CD1c-positive myeloid dendritic cell (primary cell): ENCODE results near the gene ZBTB42.

Experiments
- DNase-seq: peaks from one replicate; pipeline ENCODE4 v3.0.0-alpha.2; 2016; ENCODE audit errors: extremely low spot score

Gene ZBTB42

DNA sequence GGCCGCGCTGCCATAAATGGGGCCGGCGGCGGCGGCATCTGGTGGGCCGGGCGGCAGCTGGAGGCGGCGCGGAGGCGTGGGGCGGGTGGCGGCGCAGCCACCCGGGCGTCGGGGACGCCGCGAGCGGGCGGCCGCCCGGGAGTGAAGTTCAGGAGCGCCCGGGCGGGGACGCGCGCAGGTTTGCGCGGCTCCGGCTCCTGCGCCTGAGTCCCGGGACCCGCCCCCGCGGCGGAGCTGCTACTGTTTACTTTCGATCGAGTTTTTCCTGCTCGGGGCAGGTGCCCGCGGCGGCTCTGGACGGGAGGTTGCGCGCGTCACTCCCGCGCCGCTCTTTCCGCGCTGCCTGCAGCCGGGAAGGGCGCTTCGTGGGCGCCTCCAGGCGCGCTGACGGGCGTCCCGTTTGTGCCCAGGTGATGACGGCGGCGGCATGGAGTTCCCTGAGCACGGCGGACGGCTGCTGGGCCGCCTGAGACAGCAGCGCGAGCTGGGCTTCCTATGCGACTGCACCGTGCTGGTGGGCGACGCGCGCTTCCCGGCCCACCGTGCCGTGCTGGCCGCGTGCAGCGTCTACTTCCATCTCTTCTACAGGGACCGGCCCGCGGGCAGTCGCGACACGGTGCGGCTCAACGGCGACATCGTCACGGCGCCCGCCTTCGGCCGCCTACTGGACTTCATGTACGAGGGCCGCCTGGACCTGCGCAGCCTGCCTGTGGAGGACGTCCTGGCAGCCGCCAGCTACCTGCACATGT is at the start of gene ZBTB42:
ZBTB42 (plus strand) TSS at position 331 of the 749 bp plus-strand sequence; CDS start at position 428, 97 bp downstream.
- DNase-seq: peak; percentile 68

GRCh38 chr14:104751539-104752422 is 49.1 kb upstream of the ZBTB42 start:
- DNase-seq: no peak

DNA sequence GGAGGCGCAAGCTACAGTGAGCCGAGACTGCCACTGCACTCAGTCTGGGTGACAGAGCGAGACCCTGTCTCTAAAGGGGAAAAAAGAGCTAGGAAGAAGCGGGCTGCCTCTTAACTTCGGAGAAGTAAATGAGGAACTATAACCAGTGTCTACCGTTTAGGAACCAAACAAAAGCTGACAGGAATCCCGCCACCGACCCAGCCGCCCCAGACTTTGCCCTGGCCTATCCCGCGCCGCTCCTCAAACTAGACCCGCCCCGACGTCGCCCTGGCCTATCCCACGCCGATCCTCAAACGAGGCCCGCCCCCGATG is 48.5 kb upstream of the ZBTB42 start:
- DNase-seq: no peak

DNA sequence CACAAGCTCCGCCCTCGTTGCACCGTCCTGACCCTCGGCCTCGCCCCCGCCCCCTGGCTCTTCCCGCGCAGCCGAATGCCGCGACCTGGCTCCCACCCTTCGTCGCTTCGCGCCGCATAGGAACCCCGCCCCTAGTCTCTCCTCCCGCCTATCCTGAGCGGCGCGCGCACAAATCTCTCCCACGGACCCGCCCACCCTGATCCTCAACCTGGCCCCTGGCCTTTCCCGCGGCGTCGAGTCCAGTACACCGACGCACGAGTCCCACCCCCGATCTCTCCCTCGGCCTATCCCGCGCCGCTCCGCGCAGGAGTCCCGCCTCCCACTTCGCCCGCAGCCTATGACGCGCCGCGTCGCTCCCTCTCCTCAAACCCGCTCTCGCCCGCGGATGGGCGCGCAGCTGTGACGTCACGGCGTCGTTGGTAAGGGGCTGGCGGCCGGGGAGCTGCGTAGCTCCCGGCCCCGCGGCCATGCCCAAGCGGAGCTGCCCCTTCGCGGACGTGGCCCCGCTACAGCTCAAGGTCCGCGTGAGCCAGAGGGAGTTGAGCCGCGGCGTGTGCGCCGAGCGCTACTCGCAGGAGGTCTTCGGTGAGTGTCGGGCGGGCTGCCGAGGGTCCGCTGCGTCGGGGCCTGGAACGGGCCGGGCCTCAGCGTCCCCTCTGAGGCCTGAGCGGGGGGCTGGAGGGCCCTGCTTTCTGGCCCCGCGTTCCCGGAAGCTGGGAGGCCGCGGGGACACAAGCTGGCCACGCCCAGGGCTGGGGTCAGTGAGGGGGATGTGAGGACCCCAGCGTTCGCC is 48.0 kb upstream of the ZBTB42 start, which contains the start of gene SIVA1:
SIVA1 (plus strand) TSS at position 413 of the 793 bp plus-strand sequence; CDS start at position 468, 55 bp downstream.
- DNase-seq: peak; percentile 100

DNA sequence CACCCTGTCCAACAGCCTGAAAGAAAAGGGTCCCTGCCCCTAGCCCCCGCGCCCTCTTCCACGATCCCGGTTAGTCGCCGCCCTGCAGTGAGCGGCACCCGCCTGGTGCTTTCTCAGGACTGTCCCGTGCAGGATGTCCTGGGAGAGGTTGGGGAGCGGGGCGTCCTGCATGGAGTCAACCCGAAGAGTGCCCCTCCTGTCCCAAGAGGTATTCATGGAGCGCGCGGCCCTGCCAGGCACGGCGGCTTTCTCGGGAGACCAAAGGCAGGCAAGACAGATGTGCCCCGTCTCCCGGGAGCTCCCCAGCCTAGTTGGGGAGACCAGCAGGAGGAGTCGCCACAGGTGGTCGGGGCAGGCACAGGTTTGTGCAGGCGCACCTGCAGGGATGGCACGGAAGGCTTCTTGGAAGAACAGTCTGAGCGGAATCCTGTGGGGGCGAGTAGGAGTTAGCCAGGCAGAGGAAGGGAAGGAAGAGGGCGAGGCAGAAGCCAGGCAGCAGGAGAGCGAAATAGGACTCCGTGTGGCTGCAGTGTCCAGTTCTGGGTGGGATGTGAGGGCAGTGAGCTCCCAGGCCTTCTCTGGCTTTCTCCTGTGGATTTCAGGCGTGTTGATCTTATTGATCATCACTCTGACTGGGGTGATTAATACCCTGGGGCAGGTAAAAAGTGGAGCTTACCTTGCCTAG is 47.2 kb upstream of the ZBTB42 start:
- no peak for DNase-seq

DNA sequence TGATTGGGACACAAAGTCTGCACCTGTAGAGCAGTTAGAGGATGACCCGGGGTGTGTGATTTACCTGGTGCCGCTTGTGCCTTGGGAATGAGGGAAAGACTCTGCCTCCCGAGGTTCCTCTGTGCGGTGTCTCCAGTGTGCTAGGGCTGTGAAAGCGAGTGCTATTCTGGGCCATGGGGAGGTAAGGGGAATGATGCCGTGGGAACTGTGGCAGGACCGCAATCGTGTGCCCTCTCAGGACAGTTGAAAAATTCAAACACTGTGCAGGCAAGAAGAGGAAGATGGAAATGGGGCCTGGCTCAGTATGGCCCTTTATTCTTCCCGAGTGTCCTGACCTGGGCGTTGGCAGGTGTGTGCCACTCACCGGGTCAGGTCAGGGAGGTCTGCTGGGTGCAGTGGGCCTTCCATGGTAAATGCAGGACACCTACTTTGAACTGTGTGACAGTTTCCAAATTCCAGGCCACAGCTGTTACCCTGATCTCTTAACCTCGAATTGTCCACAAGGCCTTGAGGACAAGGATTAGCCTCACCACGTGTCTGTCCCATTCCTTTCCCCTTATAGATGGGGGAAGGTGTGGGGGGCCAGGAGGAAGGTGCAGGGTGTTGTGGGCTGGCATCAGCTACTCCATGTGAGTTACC is 46.6 kb upstream of the ZBTB42 start:
- DNase-seq: no peak

- no peak for DNase-seq
Measured at GRCh38 chr14:104755621-104756020, 45.3 kb upstream of the ZBTB42 start.

- no peak for DNase-seq
Measured at GRCh38 chr14:104756477-104757237, 44.2 kb upstream of the ZBTB42 start.

DNA sequence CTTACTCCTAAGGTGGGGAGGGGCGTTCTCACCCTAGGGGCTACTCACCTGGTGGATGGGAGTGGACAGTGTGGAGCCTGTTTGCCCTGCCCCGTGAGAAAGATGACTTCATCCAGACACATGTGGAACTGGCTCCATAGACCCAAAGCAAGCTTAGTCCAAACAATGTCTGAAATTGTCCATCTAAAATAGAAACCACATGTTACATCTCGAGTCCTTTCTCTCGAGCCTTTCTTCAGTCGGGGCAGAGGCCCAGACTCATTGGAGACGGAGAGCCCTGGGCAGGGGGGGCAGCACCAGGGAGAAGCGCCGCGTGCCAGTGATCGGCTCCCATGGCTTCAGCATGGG is 43.7 kb upstream of the ZBTB42 start:
- no peak for DNase-seq

- DNase-seq: no peak
Measured at GRCh38 chr14:104757681-104758392, 43.1 kb upstream of the ZBTB42 start.

- no peak for DNase-seq
Measured at GRCh38 chr14:104758981-104759969, 41.6 kb upstream of the ZBTB42 start.

DNA sequence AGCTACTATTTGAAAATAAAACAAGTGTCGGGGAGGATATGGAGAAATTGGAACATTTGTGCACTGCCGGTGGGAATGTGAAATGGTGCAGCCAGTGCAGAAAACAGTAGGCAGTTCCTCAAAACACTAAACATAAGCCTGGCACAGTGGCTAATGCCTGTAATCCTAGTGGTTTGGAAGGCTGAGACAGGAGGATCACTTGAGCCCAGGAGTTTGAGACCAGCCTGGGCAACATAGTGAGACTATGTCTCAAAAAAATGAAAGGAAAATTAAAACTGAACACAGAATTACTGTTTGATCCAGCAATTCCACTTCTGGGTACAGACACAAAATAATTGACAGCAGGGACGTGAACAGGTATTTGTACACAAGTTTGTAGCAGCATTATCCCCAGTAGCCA is 35.4 kb upstream of the ZBTB42 start:
- DNase-seq: no peak

GRCh38 chr14:104766256-104766862 is 34.5 kb upstream of the ZBTB42 start:
- DNase-seq: no peak

DNA sequence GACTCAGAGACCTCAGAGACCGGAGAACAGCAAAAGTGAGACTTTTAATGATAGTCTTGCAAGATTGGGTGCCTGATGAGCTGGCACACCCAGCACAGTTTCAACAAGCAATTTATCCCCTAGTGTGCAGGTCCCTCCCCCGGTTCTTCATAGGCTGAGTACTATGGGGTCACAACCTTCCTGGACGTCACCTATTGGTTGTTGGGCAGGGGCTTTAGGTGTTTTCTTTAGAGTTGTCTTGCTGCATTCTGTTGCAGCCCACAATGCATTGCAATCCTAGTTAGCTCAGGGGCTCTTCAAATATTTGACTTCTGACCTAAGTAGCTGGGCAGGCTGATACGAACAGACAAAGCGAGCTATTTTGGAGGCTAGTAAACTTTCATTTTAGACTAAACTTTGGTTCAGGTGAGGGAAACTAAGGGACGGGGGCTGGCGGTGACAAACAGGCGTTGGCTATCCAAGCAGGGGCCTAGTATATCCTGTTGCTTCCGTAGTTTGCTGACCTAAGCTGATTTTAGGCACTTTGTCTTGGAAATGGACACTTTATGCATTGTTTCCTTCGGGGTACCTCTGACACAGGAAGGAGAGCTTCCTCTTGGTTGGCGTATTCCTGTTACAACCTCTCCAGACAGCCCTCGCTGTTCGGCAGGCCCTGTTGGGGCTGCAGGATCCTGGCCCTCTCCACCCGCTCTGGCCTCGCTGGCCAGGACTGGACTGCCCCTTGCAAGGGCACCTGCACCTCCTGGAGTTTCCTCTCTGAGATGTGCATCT is 33.9 kb upstream of the ZBTB42 start:
- no peak for DNase-seq

DNA sequence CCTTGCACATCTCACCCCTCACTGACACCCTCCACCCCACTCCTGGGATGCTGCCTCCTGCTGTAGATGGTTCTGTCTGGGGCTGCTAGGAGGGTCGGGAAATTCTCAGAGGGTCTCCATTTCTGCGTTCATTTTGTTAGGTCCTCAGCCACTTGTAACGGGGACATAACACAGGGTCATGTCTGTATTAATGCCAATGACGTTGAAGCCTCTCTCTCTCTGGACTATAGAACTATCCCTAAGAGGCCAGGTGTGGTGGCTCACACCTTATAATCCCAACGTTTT is 33.3 kb upstream of the ZBTB42 start:
- no peak for DNase-seq

GRCh38 chr14:104768437-104769323 is 32.2 kb upstream of the ZBTB42 start:
- peak; percentile 92 for DNase-seq
